8988T (cell line): Measurements from ENCODE around the gene TSC22D2.

Experiments
- DNase-seq: peaks from one replicate; pipeline ENCODE4 v3.0.0; 2011

Gene TSC22D2

DNA sequence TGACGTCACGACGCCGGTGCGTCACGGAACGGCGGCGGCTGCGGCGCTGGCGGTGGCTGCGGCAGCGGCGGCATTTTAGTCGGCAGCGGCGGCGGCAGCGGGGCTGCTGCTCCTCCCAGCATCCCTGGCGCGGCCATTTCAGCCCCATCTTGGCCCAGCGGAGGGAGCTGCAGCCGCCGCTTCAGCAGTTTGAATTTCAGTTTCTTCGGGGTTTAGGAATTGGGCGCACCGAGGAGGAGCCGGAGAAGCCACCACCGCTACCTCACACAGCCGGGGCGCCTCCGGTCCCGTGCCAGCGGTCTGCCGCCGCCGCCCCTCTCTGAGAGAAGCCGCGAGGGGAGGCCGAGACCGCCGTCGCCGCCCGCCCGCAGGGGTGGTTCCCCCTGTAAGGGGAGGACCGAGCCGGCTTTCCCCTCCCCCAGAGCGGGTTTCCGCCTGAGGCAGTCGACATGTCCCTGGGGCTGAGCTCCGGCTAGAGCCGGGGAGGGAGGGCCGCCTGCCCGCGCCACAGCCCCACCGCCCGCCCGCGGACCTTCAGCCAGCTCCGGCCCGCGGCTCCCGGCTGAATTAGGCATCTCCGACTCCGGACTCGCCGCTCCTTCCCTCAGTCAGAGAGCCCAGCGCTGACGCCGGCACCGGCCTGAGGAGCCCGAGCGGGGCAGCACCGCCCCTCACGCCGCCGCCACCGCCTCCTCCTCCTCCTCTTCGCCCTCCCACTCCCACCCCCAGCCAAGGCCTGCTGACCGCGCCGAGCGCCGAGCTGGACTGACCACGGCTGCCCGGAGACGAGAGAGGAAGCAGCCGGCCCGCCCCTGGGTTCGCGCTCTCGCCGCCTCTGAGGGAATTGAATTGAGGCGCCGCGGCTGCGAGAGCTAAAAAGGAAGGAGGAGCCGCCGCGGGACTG lies at the start of gene TSC22D2:
TSS of gene TSC22D2 (plus strand) at position 78 of the 904 bp plus-strand sequence. CDS start 1,053 bp downstream, outside the sequence.
- peak; percentile 91 for DNase-seq

DNA sequence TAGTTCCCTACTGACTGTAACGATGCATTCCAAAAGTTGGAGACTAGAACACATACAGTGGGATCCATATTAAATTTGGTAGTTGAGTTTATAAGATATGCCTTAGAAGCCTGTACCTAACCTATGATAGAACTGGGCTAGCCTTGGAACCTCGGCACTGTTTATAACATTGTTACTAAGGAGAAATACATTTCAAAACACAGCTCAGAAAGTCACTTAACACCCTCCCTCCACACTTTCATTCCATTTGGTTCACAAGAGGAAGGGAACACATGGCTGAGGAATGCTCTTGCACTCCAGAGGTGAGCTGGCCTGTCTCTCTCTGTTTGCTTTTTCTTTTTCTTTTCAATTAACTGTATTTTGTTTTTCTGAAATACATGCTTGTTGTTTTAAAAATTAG lies 48.7 kb upstream of the TSC22D2 start:
- no peak for DNase-seq

DNA sequence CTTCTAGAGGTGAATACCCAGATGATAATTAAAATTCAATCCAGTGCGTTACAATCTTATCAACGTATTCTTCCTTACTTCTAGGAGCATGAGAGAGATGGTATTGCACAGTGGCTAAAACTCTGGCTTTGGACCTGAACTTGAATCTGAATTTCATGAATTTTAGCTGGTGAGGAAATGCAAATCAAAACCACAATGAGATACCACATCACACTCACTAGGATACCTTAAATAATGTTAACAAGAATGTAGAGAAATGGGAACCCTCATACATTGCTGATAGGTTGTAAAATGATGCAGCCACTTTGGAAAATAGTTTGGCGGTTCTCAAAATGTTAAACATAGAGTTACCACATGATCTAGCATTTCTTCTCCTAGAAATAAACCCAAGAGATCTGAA lies 47.1 kb upstream of the TSC22D2 start:
- DNase-seq = no peak

DNA sequence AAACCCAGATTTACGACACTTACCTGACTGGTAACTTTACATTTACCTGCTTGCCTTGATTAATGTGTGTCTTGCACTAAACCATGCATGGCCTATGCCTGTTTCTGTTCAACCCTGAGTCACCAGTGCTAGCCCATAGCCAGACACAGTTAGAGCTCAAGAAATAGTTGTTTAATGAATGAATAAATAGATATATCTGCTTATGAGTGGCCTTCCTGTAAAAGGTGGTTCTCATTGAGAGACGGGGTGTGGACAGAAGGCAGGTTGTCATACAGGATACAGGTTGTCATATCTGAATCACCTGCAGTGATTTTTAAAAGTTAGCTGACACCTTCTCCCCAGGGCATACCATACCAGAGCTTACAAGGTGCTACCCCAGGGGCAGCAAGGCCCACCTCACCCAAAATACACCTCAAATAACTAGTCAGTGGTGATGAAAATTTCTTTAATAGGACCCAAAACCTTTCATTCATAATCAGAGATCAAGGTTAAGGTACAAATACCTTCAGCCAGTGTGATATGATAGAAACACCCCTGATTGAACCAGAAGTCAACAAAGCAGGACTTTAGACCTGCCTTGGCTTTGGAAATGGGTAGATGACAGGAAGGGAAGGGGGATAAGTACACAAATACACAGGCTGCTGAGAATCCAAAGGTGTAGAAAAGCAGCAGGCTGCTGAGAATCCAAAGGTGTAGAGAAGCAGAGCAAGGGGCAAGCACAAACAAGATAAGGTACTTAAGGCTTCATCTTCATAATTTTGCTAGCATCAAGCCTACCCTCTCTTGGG lies 45.4 kb upstream of the TSC22D2 start:
- no peak for DNase-seq

DNA sequence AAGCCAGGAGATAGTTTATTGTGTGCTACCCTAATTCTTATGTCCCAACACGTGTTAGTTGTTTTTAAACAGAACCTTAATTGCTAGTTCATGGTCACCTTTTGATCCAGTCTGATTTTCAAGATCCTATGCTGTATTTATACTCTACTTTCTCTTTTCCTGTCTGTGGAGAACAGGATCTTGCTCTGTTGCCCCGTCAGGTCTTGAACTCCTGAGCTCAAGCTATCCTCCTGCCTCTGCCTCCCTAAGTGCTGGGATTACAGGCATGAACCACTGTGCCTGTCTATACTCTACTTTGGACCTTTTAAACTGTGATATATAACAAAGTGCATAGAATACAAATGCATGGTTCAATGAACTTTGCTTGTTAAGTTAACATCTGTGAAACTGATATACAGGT lies 44.7 kb upstream of the TSC22D2 start:
- DNase-seq = no peak

DNA sequence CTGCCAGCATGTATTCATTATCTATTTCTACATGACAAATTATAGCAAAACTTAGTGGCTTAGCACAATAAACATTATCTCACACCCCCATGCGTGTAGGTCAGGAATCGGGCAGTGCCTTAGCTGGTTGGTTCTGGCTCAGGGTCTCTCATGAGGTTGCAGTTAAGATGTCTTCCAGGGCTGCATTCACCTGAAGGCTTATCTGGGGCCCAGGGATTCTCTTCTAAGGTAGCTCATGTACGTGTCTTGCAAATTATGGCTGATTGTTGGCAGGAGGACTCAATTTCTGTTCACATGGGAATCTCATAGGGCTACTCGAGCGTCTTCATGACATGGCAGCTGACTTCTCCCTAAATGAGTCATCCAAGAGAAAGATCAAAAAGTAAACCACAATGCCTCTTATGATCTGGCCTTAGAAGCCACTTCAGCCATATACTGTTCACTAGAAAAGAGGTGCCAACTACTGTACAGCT lies 42.9 kb upstream of the TSC22D2 start:
- no peak for DNase-seq

DNA sequence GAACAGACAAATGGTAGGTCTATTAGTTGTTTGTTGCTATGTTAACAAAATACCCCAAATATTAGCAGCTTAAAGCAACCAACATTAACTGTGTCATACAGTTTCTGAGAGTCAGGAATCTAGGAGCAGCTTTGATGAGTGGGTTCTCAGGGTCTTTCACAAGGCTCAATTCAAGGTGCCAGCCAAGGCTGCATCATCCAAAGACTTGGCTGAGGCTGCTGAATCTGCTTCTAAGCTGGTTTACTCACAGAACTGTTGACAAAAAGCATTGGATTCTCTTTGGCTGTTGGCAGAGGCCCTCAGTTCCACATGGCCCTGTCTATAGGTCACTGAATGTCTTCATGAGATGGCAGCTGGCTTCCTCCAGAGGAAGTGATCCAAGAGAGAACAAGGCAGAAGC lies 40.3 kb upstream of the TSC22D2 start:
- no peak for DNase-seq

DNA sequence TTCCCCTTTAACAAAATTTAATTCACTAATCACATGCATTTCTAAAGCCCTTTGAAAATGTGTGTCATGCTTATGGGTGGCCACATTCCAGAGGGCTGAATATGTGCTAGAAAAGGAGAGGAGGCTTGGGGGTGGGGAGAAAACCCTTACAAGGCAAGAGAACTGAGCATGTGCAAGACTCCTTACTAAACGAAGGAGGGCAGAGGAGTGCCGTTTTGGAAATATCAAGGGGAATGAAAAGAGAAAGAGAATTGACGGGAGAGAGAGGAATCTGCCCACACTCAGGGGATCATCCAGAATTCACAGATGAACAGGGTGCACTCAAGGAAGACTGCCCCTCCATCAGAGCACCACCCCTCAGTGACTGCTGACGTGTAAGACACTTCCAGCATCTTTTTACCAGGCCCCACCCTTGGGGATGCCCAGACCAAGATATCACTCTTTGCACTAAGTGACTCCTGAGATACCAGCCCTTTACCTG lies 37.9 kb upstream of the TSC22D2 start:
- peak; percentile 9 for DNase-seq

DNA sequence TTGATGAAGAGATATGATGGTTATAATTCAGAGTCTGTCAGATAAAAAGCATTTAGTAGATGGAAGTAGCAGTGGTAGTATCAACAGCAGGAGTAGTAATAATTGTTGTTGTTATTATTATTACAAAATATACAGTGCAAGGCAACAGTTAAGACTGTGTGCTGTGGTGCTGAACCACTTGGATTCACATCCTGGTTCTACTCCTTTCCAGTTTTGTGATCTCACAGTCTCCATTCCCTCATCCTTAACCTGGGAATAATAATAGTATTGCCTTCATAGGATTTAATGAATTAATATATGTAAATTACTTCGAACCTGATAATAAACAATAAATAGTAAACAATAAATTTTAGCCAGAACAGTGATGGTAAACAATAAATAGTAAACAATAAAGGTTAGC lies 37.1 kb upstream of the TSC22D2 start:
- no peak for DNase-seq

DNA sequence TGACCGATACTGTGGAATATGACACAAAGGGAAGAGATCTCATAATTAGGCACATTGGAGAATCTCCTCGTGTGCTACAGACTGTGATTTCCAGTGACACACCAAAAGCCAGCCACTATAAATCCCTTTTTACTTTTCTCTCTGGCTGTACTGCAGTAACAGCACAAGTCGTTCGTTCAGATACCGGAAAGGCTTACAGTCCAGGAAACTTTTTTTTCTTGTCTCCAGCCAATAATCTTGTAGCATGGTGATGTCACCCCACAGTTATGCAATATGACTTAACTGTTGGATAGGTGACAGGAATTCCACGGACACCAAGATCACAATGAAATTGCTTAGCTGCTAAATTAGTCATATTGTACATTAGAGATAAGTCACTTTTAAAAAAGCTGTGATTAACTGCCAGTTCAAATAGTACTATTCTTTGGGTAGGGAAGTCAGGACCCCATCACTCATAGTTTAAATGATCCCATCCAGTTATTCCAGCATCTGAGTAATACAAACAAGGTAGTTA lies 36.3 kb upstream of the TSC22D2 start:
- DNase-seq = no peak

DNA sequence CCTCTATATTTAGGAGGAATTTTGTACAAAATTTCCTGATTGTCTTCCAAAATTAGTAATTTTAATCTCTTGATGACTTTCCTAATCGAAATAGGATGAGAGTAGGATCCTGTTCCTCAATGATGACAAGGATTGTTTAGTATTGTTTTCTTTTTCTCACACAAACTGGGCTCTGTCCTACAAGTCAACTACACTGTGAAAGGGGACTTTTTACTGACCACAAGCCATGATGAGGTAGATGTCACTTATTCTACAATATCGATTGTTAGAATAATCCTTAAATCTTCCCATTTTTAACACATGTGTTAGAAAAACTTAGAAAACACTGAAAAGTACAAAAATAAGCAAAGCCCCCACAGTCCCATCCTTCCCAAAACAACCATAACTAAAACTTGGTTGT lies 35.8 kb upstream of the TSC22D2 start:
- DNase-seq = no peak

DNA sequence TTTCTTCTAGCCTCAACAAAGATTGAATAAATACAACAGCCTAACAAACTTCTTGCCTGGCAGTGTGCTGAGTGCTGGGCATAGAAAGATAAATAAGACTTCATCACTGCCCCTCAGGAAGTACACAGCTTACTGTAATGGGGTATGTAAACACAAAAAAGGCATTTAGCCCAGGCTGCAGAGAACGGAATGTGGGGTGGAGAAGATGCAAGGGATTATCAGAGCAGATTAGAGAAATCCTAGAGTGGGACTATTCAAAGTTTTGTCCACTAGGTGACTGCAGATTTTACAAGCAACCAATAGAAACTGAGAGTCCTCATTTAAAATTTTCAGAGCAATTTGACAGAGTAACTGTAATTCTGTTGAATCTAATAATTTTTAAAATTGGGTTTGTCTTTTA lies 35.4 kb upstream of the TSC22D2 start:
- no peak for DNase-seq

DNA sequence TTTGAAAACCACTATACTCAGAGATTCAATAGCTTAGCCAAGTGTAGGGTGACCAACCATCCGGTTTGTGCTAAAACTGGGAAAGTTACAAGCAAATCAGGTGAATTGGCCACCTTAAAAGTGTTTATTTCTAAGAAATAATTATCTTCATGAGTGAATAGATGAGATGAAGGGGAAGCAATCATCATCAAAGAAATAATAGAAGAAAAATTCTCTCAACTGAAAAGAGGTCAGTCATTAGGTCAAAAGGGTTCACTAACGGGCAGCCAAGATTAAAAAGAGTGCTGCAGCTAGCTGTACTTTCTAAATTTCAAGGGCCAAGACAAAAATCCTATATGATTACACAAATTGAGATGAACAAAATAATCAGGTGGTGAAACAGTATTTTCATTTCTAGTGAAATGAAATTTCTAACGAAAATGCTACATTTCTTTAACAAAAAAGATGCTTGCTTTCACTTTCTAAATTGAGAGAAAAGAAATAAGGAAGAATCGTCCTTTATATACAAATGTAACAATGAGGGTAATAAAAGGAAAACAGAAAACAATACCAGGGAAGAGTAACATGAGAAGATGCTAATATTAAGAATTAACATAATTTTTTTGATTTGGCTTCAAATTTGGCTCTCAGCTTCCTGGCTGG lies 34.7 kb upstream of the TSC22D2 start:
- DNase-seq = no peak

DNA sequence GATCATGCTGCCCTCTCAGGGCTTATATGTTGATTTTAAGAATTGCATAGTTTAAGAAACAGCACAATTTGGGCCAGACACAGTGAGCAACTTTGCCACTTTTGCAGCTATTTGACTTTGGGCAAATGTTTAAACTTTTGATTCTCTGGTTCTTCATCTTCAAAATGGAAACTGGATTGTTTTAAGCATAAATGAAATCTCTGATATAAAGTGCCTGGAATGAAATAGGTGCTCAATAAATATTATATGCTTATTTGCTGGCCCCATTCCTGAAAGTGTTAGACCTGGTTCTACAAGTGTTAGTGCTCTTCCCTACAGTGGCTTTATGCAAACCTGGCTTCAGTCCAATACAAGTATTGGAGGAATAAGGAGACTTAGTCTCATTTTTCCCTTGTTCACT lies 33.1 kb upstream of the TSC22D2 start:
- no peak for DNase-seq

DNA sequence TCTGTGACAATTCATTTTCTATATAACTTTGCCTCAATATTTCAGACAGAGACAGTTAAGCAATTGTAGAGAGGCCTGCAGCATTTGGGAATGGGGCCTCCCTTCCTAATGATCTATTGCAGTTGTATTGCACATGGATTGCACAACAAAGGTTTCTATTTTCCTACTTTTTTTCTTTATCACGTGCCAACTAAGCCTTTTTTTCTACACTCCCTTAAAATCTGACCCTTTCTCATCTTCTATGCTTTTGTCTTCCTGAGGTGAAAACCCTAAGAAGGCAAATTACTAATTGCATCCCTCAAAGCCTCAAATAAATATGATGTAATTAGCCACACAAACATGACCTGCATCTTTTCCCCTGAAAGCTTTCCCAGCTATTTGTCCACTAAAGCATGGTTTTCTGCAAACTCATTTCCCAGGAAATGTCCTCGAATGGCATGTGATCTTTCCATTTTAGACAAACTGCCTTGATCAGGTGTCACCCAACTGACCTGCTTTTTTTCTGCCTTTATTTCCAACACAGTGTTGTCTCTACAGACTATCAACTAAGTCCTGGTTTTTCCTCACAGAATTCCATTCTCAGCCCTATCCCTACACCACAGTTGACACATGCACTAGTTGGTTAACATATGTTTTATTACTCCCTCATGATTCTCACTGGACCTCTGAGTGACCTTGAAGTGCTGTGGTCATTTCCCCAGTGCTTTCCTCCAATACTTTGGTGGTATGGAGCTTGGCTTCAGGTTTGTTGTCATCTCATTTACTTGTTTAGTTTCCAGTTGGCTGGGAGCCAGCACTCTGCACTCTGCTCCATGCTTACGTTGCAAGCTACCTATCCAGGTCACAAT lies 31.9 kb upstream of the TSC22D2 start:
- DNase-seq = no peak

DNA sequence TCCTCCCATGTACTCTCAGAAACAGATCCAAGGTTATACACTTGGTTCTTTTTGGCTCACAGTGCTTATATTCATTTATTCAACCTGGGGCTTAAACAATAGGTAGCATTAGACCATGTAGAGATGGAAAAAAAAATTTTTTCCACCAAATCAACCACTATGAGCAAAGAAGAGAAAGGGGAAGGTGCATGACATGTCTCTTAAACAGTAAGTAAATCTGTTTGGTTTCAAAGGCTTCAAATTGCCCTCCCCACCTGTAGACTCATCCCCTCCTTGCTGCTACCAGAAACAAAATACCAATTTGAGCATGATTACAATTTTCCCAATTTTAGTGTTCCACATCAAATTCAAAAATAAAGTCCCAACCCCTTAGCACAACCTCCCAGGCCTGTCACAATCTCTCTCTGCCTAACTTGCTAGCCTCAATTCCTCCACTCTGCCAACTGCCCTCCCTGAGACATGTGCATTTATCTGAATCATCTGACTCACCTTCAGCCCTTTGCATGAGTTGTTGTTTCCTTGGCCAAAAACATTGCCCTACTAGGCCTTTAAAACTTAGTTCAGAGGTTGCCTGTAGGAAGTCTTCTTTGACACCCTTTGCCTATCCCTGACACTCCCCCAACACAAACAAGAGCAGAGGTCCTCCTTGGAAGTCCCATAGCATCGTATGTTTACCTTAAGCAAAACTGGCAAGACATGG lies 30.3 kb upstream of the TSC22D2 start:
- DNase-seq = no peak

DNA sequence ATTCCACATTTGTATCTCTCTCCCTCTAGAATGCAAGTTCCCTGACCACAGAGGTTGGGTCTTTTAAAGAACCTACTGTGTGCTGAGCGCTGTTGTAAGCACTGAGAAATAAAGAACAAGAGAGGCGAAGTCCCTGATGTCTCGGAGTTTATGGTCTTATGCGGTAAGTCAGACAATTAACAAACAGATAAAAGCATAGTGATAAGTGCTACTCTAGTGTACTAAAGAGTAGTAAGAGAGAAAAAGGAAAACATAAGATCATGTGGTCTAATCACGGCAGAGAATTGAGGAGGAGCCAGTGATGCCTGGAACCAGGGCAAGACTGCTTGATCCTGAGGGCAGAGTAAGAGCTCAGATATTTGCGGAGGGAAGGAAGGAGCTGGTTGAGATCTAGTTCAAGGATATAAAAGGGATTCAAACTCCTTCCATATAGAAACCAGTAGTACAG lies 29.8 kb upstream of the TSC22D2 start:
- no peak for DNase-seq

DNA sequence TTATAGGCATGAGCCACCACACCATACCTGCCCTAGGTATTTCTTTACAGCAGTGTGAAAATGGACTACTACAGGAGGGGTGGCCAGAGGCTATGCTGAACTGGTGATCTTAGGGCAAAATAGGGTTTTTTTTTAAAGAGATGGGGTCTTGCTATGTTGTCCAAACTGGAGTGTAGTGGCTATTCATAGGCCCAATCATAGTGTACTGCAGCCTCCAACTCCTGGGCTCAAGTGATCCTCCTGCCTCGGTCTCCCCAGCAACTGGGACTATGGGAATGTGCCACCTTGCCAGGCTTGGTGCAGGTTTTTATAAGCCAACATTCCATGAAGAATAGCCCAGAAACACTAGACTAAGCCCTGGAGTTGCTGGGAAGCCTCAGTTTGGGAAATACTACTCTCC lies 28.6 kb upstream of the TSC22D2 start:
- DNase-seq = no peak

DNA sequence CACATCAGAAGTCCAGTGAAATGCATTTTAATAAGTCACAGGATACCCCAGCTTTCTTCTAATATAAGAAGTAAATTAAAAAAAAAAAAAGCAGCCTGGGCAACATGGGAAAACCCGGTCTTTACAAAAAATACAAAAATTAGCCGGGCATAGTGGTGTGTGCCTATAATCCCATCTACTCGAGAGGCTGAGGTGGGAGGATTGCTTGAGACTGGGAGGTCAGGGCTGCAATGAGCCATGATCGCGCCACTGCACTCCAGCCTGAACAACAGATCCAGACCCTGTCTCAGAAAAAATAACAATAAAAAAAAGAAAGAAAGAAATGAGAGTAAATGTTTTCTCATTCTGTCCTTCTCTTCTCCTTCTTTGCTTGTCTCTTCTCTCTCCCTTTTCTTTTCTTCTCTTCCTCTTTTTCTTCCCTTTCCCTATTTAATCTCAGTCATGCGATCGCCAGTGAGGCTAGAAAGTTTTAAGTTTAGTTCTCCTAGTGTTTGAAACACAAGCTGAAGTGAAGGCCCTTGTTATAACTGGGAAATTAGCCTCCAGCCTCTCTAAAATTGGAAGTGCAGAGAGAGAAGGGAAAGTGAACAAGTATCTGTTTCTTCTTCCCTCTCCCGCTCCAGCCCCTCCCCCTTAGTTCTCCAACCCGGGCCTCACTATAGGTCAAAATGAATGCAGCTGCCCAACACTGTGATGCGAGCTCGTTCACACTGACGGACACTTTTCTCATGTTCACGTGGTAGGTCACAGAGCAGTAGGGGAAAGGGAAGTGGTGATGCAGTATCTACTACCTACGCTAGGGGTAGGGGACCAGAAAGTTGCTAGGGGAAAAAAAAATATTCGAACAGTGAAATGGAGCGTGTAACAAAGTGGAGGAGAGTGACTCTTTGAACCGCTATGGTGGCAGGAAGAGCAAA lies 23.5 kb upstream of the TSC22D2 start:
- DNase-seq = no peak
